ELF-1 (cell line): ENCODE results near the gene ZNF420.
A peak's percentile ranks its signal among the peaks of the same experiment; 100 is the strongest.

Experiments
- DNase-seq: peaks from one replicate; pipeline ENCODE4 v3.0.0-alpha.2; 2016; ENCODE audit warnings: low read depth, low spot score

Gene ZNF420

GRCh38 chr19:37148214-37148613 lies 70.0 kb downstream of the ZNF420 start:
- no peak for DNase-seq

- DNase-seq: no peak
These were observed 81.9 kb downstream of the ZNF420 start for GRCh38 chr19:37160153-37160552.

- DNase-seq: no peak
These were observed 87.4 kb downstream of the ZNF420 start for GRCh38 chr19:37165635-37166034.

DNA sequence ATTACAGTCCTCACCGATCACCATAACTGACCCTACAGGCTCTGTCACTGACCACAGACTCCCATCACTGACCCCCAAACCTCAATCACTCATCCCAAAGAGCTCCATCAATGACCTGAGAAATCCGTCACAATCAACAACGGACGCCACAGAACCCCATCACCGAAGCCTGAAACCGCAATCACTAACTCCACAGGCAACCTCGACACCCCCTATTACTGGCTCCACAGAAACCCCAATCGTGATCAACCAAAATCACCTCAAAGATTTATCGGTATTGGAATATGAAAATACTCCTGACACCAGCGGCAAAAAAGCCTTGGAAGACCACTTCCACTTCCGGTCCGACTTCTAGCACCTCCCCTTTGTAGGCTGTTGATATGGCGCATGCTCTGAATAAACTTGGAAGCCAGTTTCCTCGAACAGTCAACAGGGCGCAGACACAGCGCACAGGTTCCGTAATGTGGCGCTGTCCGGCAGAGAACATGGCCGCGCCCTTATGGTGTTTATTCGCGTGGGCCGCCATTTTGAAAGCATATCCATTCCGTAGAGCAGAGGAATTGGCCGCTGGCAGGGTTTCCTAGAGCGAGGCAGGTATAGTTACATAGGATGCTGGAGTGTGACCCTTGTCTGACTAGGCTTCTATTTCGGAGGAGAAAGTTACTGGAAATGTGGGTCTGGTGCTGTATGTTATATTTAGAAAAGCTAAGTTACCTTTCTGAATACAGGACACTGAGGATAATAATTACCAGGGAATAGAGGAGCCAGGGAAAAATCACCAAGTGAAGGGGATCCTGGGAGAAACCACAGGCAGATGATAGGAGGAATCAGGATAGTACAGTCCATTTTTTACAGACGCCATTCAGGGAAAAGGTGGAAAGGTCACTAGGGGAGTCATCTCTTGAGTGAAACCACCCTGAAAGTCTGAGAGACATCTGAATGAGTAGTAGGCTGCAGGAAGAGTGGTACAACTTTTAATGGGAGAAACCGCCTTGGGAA lies 94.4 kb downstream of the ZNF420 start, which contains the start of gene ZNF585A:
TSS of gene ZNF585A (minus strand) at position 328 of the 999 bp plus-strand sequence. CDS start 2,785 bp downstream, outside the sequence.
- peak; percentile 98 for DNase-seq
